HEK293T (cell line): Measurements from ENCODE around the gene CDKN2B-AS1.

Experiments used
- BHLHE40 ChIP-seq: fragments of 450-650 bp; IDR thresholded peaks from 2 replicates; pipeline ENCODE4 v1.6.1; 2016; ENCODE audit warnings: mild to moderate bottlenecking, moderate library complexity, borderline replicate concordance
- ELF4 ChIP-seq: fragments of 450-650 bp; IDR thresholded peaks from 2 replicates; pipeline ENCODE4 v1.6.1; 2017; ENCODE audit warnings: antibody characterized with exemption
- FOXK2 ChIP-seq: fragments of 450-650 bp; IDR thresholded peaks from 2 replicates; pipeline ENCODE4 v1.6.1; 2016; ENCODE audit warnings: mild to moderate bottlenecking
- FOXM1 ChIP-seq: fragments of 450-650 bp; IDR thresholded peaks from 2 replicates; pipeline ENCODE4 v1.6.1; 2017; ENCODE audit warnings: mild to moderate bottlenecking, borderline replicate concordance
- NFRKB ChIP-seq: fragments of 450-650 bp; IDR thresholded peaks from 2 replicates; pipeline ENCODE4 v1.6.1; 2016; ENCODE audit warnings: mild to moderate bottlenecking, moderate library complexity
- SP1 ChIP-seq: fragments of 450-650 bp; IDR thresholded peaks from 2 replicates; pipeline ENCODE4 v1.6.1; 2017
- SUZ12 ChIP-seq: fragments of 450-650 bp; IDR thresholded peaks from 2 replicates; pipeline ENCODE4 v1.6.1; 2016; ENCODE audit warnings: mild to moderate bottlenecking
- TF ChIP-seq, protein P1 (sequence below): fragments of 450-650 bp; IDR thresholded peaks from 2 replicates; pipeline ENCODE4 v1.6.1; 2016

GRCh38 chr9:22129133-22129532 is 134.5 kb downstream of the CDKN2B-AS1 start:
- TF ChIP-seq ELF4: no peak
- no peak for TF ChIP-seq FOXM1
- TF ChIP-seq, protein P1, sequence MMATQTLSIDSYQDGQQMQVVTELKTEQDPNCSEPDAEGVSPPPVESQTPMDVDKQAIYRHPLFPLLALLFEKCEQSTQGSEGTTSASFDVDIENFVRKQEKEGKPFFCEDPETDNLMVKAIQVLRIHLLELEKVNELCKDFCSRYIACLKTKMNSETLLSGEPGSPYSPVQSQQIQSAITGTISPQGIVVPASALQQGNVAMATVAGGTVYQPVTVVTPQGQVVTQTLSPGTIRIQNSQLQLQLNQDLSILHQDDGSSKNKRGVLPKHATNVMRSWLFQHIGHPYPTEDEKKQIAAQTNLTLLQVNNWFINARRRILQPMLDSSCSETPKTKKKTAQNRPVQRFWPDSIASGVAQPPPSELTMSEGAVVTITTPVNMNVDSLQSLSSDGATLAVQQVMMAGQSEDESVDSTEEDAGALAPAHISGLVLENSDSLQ: no peak
- TF ChIP-seq SUZ12: no peak
- TF ChIP-seq SP1: no peak
- TF ChIP-seq FOXK2: no peak
- TF ChIP-seq BHLHE40: no peak
- TF ChIP-seq NFRKB: no peak
